ENCODE results near the gene HSFX3.
"Not testable (repeated sequence)": the region's sequence is repeated elsewhere in the genome, so short reads cannot be mapped to it uniquely, and the experiment has no call there.

DNA sequence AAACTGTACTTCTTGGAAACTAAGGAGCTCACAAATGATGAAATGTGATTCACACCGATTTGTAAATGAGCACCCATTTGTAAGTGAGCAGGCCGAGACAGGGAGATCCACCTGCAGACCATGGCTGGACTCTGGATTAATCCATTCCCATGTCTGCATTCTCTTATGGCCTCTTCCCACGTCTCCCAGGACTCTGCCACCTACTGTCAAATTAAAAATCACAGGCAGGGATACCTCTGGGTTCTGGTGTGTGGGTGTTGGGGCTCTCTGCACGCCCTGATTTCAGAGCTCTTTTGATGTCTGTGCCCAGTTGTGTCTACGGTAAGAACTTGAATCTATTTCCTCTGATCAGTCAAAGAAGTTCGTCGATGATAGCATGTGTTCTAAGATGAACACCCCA is 41.3 kb upstream of the HSFX3 start:
- TF ChIP-seq, protein P1, sequence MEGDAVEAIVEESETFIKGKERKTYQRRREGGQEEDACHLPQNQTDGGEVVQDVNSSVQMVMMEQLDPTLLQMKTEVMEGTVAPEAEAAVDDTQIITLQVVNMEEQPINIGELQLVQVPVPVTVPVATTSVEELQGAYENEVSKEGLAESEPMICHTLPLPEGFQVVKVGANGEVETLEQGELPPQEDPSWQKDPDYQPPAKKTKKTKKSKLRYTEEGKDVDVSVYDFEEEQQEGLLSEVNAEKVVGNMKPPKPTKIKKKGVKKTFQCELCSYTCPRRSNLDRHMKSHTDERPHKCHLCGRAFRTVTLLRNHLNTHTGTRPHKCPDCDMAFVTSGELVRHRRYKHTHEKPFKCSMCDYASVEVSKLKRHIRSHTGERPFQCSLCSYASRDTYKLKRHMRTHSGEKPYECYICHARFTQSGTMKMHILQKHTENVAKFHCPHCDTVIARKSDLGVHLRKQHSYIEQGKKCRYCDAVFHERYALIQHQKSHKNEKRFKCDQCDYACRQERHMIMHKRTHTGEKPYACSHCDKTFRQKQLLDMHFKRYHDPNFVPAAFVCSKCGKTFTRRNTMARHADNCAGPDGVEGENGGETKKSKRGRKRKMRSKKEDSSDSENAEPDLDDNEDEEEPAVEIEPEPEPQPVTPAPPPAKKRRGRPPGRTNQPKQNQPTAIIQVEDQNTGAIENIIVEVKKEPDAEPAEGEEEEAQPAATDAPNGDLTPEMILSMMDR (conservative IDR thresholded peaks at IDR 0.05; ENCODE audit: low read depth, low read length), result not testable (repeated sequence)
- not testable (repeated sequence) for TF ChIP-seq EZH2 (IDR thresholded peaks at IDR 0.05; ENCODE audit: borderline replicate concordance, low read depth, low read length, poor library complexity, severe bottlenecking)
